ENCODE data around the gene USP15. TPM values are rescaled to one million over a fixed set of nuclear protein-coding genes. Genes with fewer than 3 reads are reported as not detected.

The USP15 gene
- total RNA-seq, 1 experiment from 2014 or later: 25.8 TPM

DNA sequence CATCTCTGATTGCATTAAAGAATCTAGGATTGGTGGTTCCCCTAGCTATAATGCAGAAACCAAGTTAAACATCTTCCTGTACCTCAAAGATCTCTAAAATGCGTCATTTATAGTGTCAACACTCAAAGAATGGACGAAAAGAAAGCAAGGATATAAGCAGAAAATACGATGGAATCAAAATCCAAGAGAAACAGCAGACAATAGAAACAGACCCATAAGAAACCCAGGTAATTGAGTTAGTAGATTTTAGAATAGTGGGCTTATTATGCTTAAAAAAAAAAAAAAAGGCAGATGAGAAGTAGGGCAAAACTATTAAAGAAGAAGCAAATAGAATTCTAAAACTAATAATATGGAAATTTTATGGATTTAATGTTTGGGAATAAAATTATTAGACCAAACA lies 44.4 kb downstream of the USP15 start:
- Histone ChIP-seq H3K27ac (no peak overlapping the region), H3F3A (ENCODE audit: insufficient read depth, low read depth) (no peaks in the 10 kb centered on the region), H3K4me3 (no peak overlapping the region), H3K9me2 (ENCODE audit: insufficient read depth) (no peaks in the 10 kb centered on the region), H2AFZ (no peak overlapping the region), H4K20me1 (ENCODE audit: insufficient read depth) (no peaks in the 10 kb centered on the region), H3K36me3 (ENCODE audit: low read depth) (peaks cover 21% of the 10 kb centered on the region), H3K27me3 (ENCODE audit: insufficient read depth, low read depth) (no peaks in the 10 kb centered on the region), H3K4me1 (replicated peaks; ENCODE audit: insufficient read depth) (no peaks in the 10 kb centered on the region), H3K9me3 (ENCODE audit: insufficient read depth, low read depth) (no peaks in the 10 kb centered on the region; the same call in none of the 2 replicates), H3K4me2 (no peak overlapping the region), H3K79me2 (ENCODE audit: low read depth) (0 out of 2 replicates have a peak, but pooled peaks cover 11% of the 10 kb centered on the region)
- BruUV-seq (replicated peaks): no TSS peak
- CTCF ChIA-PET: no interaction called here
- TF ChIP-seq, protein P1, sequence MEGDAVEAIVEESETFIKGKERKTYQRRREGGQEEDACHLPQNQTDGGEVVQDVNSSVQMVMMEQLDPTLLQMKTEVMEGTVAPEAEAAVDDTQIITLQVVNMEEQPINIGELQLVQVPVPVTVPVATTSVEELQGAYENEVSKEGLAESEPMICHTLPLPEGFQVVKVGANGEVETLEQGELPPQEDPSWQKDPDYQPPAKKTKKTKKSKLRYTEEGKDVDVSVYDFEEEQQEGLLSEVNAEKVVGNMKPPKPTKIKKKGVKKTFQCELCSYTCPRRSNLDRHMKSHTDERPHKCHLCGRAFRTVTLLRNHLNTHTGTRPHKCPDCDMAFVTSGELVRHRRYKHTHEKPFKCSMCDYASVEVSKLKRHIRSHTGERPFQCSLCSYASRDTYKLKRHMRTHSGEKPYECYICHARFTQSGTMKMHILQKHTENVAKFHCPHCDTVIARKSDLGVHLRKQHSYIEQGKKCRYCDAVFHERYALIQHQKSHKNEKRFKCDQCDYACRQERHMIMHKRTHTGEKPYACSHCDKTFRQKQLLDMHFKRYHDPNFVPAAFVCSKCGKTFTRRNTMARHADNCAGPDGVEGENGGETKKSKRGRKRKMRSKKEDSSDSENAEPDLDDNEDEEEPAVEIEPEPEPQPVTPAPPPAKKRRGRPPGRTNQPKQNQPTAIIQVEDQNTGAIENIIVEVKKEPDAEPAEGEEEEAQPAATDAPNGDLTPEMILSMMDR (conservative IDR thresholded peaks at IDR 0.05): no peak
- no peak for TF ChIP-seq EZH2 (IDR thresholded peaks at IDR 0.05; ENCODE audit: low read depth)
- intact Hi-C loops (cut with micrococcal nuclease; ENCODE audit: unreplicated experiment): no loop called here
- POLR2A ChIA-PET (ENCODE audit: unreplicated experiment): no interaction called here
- DNase-seq: no peak

DNA sequence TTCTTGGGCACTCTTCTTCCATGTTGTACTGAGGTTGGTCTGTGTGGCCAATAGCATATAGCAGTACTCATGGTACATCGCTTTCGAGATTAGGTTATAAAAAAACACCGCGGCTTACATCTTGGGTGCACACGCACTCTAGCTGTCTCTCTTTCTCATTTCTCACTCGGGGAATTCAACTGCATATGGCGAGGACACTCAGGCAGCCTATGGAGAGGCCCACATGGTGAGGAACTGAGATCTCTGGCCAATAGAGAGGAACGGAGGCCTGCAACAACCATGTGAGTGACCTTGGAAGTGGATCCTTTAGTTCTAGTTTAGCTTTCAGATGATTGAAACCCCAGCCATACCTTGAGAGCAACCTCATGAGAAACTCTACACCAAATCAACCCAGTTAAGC lies 45.6 kb downstream of the USP15 start:
- no peaks in the 10 kb centered on the region for H3F3A ChIP-seq (ENCODE audit: insufficient read depth, low read depth)
- intact Hi-C loops (cut with micrococcal nuclease; ENCODE audit: unreplicated experiment): no loop called here
- H3K79me2 ChIP-seq (ENCODE audit: low read depth): 0 out of 2 replicates have a peak, but pooled peaks cover 5% of the 10 kb centered on the region
- H3K9me2 ChIP-seq (ENCODE audit: insufficient read depth): no peaks in the 10 kb centered on the region
- peaks cover 21% of the 10 kb centered on the region for H3K36me3 ChIP-seq (ENCODE audit: low read depth)
- H3K27me3 ChIP-seq (ENCODE audit: insufficient read depth, low read depth): no peaks in the 10 kb centered on the region
- no TSS peak for BruUV-seq (replicated peaks)
- no peak overlapping the region for H2AFZ ChIP-seq
- no peaks in the 10 kb centered on the region for H4K20me1 ChIP-seq (ENCODE audit: insufficient read depth)
- no peaks in the 10 kb centered on the region; the same call in none of the 2 replicates for H3K9me3 ChIP-seq (ENCODE audit: insufficient read depth, low read depth)
- ChIA-PET CTCF (no interaction called here), POLR2A (ENCODE audit: unreplicated experiment) (no interaction called here)
- no peak overlapping the region for H3K4me3 ChIP-seq
- no peaks in the 10 kb centered on the region for H3K4me1 ChIP-seq (replicated peaks; ENCODE audit: insufficient read depth)
- DNase-seq: no peak
- H3K27ac ChIP-seq: no peak overlapping the region
- TF ChIP-seq, protein P1 (conservative IDR thresholded peaks at IDR 0.05): no peak
- TF ChIP-seq EZH2 (IDR thresholded peaks at IDR 0.05; ENCODE audit: low read depth): no peak
- H3K4me2 ChIP-seq: no peak overlapping the region

DNA sequence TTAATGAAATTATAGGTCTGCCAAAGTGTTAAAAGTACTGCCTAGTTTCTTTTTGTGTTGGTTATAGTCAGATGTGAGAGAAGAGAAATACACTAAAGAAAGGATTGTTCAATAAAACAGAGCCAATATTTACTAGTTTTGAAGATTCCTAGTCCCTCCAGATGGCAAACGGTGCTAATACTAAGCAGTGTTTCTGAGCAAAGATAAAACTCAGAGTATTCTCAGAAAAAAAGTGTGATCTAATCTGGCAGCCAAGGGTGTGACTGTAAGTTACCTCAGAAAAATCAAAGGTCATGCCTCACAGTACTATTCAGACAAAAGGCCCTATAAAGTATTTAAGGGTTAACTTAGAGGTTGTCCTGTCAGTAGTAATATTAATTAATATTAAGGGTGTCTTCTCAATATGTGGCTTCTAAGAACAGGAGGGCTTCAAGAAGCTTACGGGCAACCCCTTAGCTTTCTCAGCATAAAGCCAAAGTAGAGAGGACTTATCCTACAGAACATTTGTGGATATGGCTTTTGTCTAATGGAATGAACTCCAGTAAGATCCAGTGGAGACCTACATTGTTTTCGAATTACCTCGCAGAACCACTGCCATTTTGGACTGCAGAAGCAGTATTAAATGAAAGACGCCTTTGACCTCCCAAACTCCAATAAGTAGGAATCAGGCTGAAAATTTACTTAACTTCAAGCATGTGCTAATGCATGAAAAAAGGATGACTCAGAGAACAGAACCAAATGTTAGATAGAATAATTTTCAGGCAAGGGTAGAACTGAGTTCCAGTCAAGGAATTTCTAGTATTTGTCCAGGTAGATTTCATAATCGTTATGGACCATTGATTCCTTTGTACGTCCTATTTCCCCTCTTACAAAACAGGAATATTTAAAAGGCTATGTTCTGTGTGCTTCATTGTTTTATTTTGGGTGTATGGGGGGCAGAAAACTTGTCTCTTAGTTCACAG lies 46.6 kb downstream of the USP15 start:
- no peaks in the 10 kb centered on the region for H3K27me3 ChIP-seq (ENCODE audit: insufficient read depth, low read depth)
- BruUV-seq (replicated peaks): no TSS peak
- H4K20me1 ChIP-seq (ENCODE audit: insufficient read depth): no peaks in the 10 kb centered on the region
- CTCF ChIA-PET: no interaction called here
- H2AFZ ChIP-seq: no peak overlapping the region
- no peaks in the 10 kb centered on the region; the same call in 1 of the 2 replicates for H3K9me2 ChIP-seq (ENCODE audit: insufficient read depth)
- TF ChIP-seq, protein P1 (conservative IDR thresholded peaks at IDR 0.05): no peak
- TF ChIP-seq EZH2 (IDR thresholded peaks at IDR 0.05; ENCODE audit: low read depth): no peak
- DNase-seq: no peak
- POLR2A ChIA-PET (ENCODE audit: unreplicated experiment): no interaction called here
- intact Hi-C loops (cut with micrococcal nuclease; ENCODE audit: unreplicated experiment): no loop called here
- H3K36me3 ChIP-seq (ENCODE audit: low read depth): peaks cover 21% of the 10 kb centered on the region
- no peaks in the 10 kb centered on the region for H3K4me1 ChIP-seq (replicated peaks; ENCODE audit: insufficient read depth)
- no peak overlapping the region for H3K27ac ChIP-seq
- H3K9me3 ChIP-seq (ENCODE audit: insufficient read depth, low read depth): no peaks in the 10 kb centered on the region; the same call in none of the 2 replicates
- no peak overlapping the region for H3K4me3 ChIP-seq
- H3K79me2 ChIP-seq (ENCODE audit: low read depth): peaks cover 9% of the 10 kb centered on the region; the same call in 1 of the 2 replicates
- no peaks in the 10 kb centered on the region for H3F3A ChIP-seq (ENCODE audit: insufficient read depth, low read depth)
- no peak overlapping the region for H3K4me2 ChIP-seq

Data from PC-9 (cell line).